ENCODE data around the gene CPVL. TPM values are rescaled to one million over a fixed set of nuclear protein-coding genes. Genes with fewer than 3 reads are reported as not detected.

CPVL gene
- total RNA-seq, 1 donor from 2014 or later, result 25.1 TPM

DNA sequence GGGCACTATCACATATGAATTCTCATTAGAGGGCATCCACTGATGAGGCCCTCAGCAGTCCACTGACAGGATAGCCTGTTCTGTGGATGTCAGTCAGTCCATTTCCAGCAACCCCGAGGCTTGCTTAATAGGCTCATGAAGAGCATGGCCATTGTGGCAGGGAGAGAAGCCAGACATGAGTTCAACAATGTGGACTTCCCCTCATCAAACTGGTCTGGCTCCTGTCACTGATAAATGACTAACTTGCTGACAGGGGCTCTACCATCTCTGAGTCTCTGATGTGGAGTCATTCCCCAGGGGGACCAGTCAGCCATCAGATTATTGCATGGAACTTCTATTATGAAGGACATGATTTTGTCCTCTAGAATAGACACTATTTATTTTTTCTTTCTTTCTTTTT is 168.5 kb downstream of the CPVL start:
- H3K27me3 ChIP-seq (ENCODE audit: control insufficient read depth in 3 of 3, insufficient read depth in 3 of 3, low read length in 3 of 3), result no peaks in the 10 kb centered on the region
- no peaks in the 10 kb centered on the region for H3K36me3 ChIP-seq (ENCODE audit: control insufficient read depth in 3 of 3, insufficient read depth in 3 of 3, low read length in 3 of 3)
- no peak overlapping the region for H3K9ac ChIP-seq (ENCODE audit: low read depth in 1 of 3, low read length in 3 of 3)
- H3K27ac ChIP-seq (ENCODE audit: low read depth, low read length), result no peak overlapping the region
- H3K4me3 ChIP-seq (ENCODE audit: low read length in 3 of 3), result no peak overlapping the region
- H3K9me3 ChIP-seq (ENCODE audit: control insufficient read depth in 3 of 3, low read length in 3 of 3), result peaks cover 0 to 7% (median 0%) of the 10 kb centered on the region in 3 donors
- peaks cover 0 to 5% (median 0%) of the 10 kb centered on the region in 3 donors for H3K4me1 ChIP-seq (ENCODE audit: control insufficient read depth in 3 of 3, insufficient read depth in 3 of 3, low read length in 3 of 3)

DNA sequence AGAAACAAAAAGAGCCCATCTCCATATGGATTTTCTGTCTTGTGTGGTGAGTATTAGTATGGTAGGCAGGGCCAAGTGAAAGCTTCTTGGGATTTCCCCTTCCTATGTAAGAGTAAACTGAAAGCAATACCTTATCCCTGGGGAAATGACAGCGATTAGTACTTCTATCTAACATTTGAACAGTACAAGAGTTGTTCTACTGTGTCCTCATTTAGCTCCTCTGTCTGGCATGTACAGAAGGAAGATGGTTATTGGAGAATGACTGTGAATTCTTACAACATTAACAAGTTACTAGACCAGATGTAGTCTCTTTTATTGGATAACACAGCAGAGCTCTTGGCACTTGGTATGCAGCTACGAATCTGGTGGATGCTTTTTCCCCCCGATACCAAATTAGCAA is 170.3 kb downstream of the CPVL start:
- Histone ChIP-seq H3K4me3 (ENCODE audit: low read length in 3 of 3) (no peak overlapping the region), H3K9me3 (ENCODE audit: control insufficient read depth in 3 of 3, low read length in 3 of 3) (peaks cover 0 to 8% (median 0%) of the 10 kb centered on the region in 3 donors), H3K9ac (ENCODE audit: low read depth in 1 of 3, low read length in 3 of 3) (no peak overlapping the region), H3K27me3 (ENCODE audit: control insufficient read depth in 3 of 3, insufficient read depth in 3 of 3, low read length in 3 of 3) (no peaks in the 10 kb centered on the region), H3K27ac (ENCODE audit: low read depth, low read length) (no peak overlapping the region), H3K36me3 (ENCODE audit: control insufficient read depth in 3 of 3, insufficient read depth in 3 of 3, low read length in 3 of 3) (no peaks in the 10 kb centered on the region), H3K4me1 (ENCODE audit: control insufficient read depth in 3 of 3, insufficient read depth in 3 of 3, low read length in 3 of 3) (peaks cover 0 to 5% (median 0%) of the 10 kb centered on the region in 3 donors)

DNA sequence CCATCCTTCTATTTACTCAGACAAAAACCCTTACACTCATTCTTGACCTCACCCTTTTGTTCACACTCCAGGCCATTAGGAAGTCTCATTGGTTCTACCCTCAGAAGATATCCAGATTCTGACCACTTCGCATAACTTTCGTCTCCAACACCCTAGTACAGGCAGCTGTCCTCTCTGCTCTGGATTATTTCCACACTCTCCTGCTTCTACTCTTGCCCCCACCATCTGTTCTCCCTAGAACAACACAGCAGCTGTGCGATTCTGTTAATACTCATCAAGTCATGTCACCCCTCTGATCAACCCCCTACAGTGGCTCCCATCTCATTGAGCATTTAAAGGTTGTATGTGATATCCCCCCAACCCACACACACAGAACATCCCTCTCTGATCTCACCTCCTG is 172.7 kb downstream of the CPVL start:
- H3K9me3 ChIP-seq (ENCODE audit: control insufficient read depth in 3 of 3, low read length in 3 of 3), result peaks cover 0 to 8% (median 2%) of the 10 kb centered on the region in 3 donors
- no peaks in the 10 kb centered on the region for H3K27me3 ChIP-seq (ENCODE audit: control insufficient read depth in 3 of 3, insufficient read depth in 3 of 3, low read length in 3 of 3)
- no peak overlapping the region for H3K27ac ChIP-seq (ENCODE audit: low read depth, low read length)
- no peak overlapping the region for H3K4me3 ChIP-seq (ENCODE audit: low read length in 3 of 3)
- no peaks in the 10 kb centered on the region for H3K36me3 ChIP-seq (ENCODE audit: control insufficient read depth in 3 of 3, insufficient read depth in 3 of 3, low read length in 3 of 3)
- no peaks in the 10 kb centered on the region for H3K4me1 ChIP-seq (ENCODE audit: control insufficient read depth in 3 of 3, insufficient read depth in 3 of 3, low read length in 3 of 3)
- H3K9ac ChIP-seq (ENCODE audit: low read depth in 1 of 3, low read length in 3 of 3), result no peak overlapping the region

DNA sequence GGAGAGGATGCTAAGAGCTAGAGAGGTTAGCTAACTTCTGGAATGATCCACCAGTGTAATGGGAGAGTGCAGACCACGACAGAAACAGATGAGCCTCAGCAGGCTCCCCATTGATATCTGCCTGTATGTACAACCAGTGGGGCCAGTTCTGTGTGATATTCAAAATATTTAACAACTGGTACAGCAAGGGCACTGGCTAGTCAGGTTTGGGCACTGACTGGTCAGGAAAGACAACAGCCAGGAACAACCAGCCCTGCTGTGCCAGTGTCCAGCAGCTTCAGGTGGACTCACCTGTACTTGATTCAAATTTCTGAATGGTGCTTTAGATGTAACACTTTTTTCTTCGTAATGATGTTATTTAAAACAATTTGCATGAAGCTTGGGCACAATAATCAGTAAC is 182.3 kb downstream of the CPVL start:
- no peaks in the 10 kb centered on the region for H3K27me3 ChIP-seq (ENCODE audit: control insufficient read depth in 3 of 3, insufficient read depth in 3 of 3, low read length in 3 of 3)
- no peak overlapping the region for H3K27ac ChIP-seq (ENCODE audit: low read depth, low read length)
- H3K4me1 ChIP-seq (ENCODE audit: control insufficient read depth in 3 of 3, insufficient read depth in 3 of 3, low read length in 3 of 3), result no peaks in the 10 kb centered on the region
- no peak overlapping the region for H3K9ac ChIP-seq (ENCODE audit: low read depth in 1 of 3, low read length in 3 of 3)
- no peaks in the 10 kb centered on the region for H3K9me3 ChIP-seq (ENCODE audit: control insufficient read depth in 3 of 3, low read length in 3 of 3)
- H3K4me3 ChIP-seq (ENCODE audit: low read length in 3 of 3), result no peak overlapping the region
- no peaks in the 10 kb centered on the region for H3K36me3 ChIP-seq (ENCODE audit: control insufficient read depth in 3 of 3, insufficient read depth in 3 of 3, low read length in 3 of 3)

DNA sequence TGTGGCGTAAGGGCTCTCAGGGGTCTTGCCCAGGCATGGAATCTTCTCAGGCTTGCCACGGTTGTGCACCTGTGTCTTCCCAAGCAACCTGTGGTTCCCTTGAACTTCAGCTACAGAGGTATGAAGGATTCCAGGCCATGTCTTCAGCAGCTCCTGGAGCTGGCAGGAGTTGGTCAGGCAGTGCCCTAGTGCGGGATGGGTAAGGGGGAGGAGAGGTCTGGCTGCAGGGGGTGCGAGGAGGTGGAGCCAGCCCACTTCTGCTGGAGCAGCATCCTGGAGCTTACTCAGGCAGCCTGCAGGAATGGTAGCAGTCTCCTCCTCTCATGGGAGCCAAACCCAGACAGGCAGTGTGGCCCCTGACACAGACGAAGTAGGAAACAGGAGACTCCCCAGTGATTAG is 184.4 kb downstream of the CPVL start:
- H3K36me3 ChIP-seq (ENCODE audit: control insufficient read depth in 3 of 3, insufficient read depth in 3 of 3, low read length in 3 of 3), result no peaks in the 10 kb centered on the region
- peaks cover 6 to 17% (median 11%) of the 10 kb centered on the region in 3 donors for H3K27me3 ChIP-seq (ENCODE audit: control insufficient read depth in 3 of 3, insufficient read depth in 3 of 3, low read length in 3 of 3)
- no peak overlapping the region for H3K27ac ChIP-seq (ENCODE audit: low read depth, low read length)
- H3K4me1 ChIP-seq (ENCODE audit: control insufficient read depth in 3 of 3, insufficient read depth in 3 of 3, low read length in 3 of 3), result peaks cover 8 to 11% (median 10%) of the 10 kb centered on the region in 3 donors
- no peaks in the 10 kb centered on the region for H3K9me3 ChIP-seq (ENCODE audit: control insufficient read depth in 3 of 3, low read length in 3 of 3)
- no peak overlapping the region for H3K9ac ChIP-seq (ENCODE audit: low read depth in 1 of 3, low read length in 3 of 3)
- H3K4me3 ChIP-seq (ENCODE audit: low read length in 3 of 3), result no peak overlapping the region

DNA sequence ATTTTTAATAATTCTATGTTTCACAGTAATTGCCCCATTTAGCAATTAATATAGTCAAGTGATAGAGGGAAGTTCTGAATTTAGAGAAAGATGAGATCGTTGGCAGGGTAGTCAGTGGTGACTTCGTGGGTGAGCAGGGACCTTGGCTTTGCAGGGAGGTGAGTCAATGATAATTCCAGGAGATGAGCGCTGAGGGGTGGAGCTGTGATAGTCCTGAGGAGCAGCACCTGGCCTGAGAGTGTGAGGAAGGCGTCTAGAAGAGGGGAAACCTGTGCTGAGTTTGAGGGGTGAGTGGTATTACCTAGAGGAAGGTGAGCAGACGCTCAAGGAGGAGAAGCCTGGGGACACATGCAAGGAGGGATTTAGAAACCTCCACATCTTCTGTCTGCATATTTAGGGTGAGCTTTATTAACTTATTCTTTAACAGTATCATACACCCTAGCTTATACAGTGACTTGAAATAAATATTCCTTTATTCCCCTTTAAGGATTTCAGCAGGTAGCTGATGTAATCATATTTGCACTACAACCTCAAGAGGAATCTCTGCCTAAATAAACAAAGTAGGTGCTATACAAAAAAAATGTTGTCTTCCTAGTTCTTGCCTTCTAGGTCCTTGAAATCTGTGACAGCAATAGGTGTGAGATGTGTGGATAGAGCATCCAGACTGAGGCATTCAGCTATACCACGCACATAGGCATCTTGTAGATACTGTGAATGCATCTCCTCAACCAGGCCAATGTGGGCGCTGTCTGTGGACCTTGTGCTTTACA is 186.1 kb downstream of the CPVL start:
- H3K4me1 ChIP-seq (ENCODE audit: control insufficient read depth in 3 of 3, insufficient read depth in 3 of 3, low read length in 3 of 3), result peaks cover 25 to 28% (median 25%) of the 10 kb centered on the region in 3 donors
- no peak overlapping the region for H3K27ac ChIP-seq (ENCODE audit: low read depth, low read length)
- no peaks in the 10 kb centered on the region for H3K36me3 ChIP-seq (ENCODE audit: control insufficient read depth in 3 of 3, insufficient read depth in 3 of 3, low read length in 3 of 3)
- no peak overlapping the region for H3K9ac ChIP-seq (ENCODE audit: low read depth in 1 of 3, low read length in 3 of 3)
- H3K9me3 ChIP-seq (ENCODE audit: control insufficient read depth in 3 of 3, low read length in 3 of 3), result no peaks in the 10 kb centered on the region
- peaks cover 19 to 34% (median 28%) of the 10 kb centered on the region in 3 donors for H3K27me3 ChIP-seq (ENCODE audit: control insufficient read depth in 3 of 3, insufficient read depth in 3 of 3, low read length in 3 of 3)
- no peak overlapping the region for H3K4me3 ChIP-seq (ENCODE audit: low read length in 3 of 3)

DNA sequence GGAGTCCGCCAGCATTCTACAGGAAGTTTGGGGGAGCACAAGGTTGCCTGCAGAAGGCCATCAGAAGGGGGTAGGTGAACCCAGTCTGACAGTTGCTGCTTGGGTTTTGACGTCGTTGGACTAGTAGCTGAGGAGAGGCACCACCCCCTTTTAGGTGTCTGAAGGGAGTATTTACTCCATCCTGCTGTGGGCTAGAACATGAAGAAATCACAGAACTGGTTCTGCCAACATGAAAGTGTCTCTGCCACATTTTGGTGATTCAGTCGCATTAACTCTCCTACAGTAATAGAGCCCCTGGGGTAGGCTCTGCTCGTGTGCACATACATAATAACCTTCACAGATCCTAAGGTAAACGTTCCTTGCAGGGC is 187.4 kb downstream of the CPVL start:
- Histone ChIP-seq H3K4me3 (ENCODE audit: low read length in 3 of 3) (peak overlapping the region in 2 of 3 donors; percentile 75 to 83), H3K9me3 (ENCODE audit: control insufficient read depth in 3 of 3, low read length in 3 of 3) (no peaks in the 10 kb centered on the region), H3K36me3 (ENCODE audit: control insufficient read depth in 3 of 3, insufficient read depth in 3 of 3, low read length in 3 of 3) (no peaks in the 10 kb centered on the region), H3K27ac (ENCODE audit: low read depth, low read length) (peak overlapping the region; percentile 44), H3K4me1 (ENCODE audit: control insufficient read depth in 3 of 3, insufficient read depth in 3 of 3, low read length in 3 of 3) (peaks cover 28 to 30% (median 29%) of the 10 kb centered on the region in 3 donors), H3K9ac (ENCODE audit: low read depth in 1 of 3, low read length in 3 of 3) (peak overlapping the region in 1 of 3 donors; percentile 11), H3K27me3 (ENCODE audit: control insufficient read depth in 3 of 3, insufficient read depth in 3 of 3, low read length in 3 of 3) (peaks cover 19 to 41% (median 31%) of the 10 kb centered on the region in 3 donors)

DNA sequence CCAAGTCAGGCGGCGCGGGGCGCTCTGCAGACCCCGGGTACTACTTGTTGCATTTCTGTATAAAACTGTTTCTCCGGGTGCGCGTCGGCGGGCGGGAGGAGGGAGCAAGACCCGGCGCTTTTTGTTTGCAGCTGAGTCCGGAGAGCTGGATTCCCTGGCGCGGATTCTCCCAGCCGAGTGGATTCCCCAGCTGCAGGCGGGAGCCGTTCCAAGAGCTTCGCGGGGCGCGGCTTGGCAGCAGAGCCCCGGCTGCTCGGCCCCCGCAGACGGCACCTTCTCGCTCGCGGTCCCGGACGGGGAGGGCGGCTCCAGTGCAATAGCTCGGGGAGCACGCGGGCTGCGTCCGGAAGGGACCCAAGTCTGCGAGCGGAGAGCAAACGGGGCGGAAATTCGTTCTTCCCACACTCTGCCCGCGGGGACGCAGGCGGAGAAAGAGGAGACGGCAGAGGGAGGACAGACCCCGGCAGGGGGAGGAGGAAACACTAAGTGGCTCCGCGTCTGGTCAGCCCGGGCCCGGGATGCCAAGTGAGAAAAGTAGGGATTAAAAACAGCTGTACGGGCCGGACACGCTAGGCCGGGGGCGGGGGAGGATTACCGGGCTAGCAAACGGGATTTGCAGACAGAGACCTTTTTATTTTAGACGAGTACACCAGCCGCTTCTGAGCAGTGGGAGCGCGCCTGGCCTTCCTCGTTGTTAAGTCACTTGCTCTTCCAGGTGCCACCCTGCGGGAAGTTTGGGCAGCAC is 187.9 kb downstream of the CPVL start, which contains the start of gene TRIL:
TRIL (minus strand) TSS at position 96 of the 745 bp plus-strand sequence. CDS start 284 bp downstream, outside the sequence.
- Histone ChIP-seq H3K9ac (ENCODE audit: low read depth in 1 of 3, low read length in 3 of 3) (peak within 1 kb of the TSS; percentile 33 to 76 (median 59)), H3K4me1 (ENCODE audit: control insufficient read depth in 3 of 3, insufficient read depth in 3 of 3, low read length in 3 of 3) (peaks cover 28 to 32% (median 30%) of the 10 kb centered on the region in 3 donors), H3K27me3 (ENCODE audit: control insufficient read depth in 3 of 3, insufficient read depth in 3 of 3, low read length in 3 of 3) (peaks cover 19 to 43% (median 31%) of the 10 kb centered on the region in 3 donors), H3K9me3 (ENCODE audit: control insufficient read depth in 3 of 3, low read length in 3 of 3) (no peaks in the 10 kb centered on the region), H3K27ac (ENCODE audit: low read depth, low read length) (peak within 1 kb of the TSS; percentile 44), H3K4me3 (ENCODE audit: low read length in 3 of 3) (peak within 1 kb of the TSS; percentile 75 to 83 (median 77)), H3K36me3 (ENCODE audit: control insufficient read depth in 3 of 3, insufficient read depth in 3 of 3, low read length in 3 of 3) (no peaks in the 10 kb centered on the region)

DNA sequence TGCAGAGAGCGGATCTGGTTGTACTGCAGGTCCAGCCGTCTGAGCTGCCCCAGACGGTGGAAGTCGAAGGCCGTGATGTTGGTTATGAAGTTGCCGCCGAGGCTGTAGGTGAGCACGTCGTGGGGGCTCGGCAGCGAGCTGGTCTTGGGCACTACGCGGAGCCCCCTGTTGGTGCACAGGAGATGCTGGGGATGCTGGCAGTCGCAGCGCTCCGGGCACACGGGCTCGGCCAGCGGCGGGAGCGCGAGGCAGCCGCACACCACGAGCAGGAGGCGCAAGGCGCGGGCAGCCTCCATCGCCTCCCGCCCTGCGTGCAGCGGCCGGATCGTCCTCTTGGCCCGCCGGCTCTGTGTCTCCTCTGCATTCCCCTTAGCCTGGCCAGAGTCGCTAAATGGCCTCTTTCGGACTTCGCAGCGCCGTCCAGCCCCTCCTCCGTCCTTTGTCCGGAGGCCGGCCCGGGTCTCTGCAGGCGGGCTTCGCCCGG is 188.5 kb downstream of the CPVL start:
- Histone ChIP-seq H3K27me3 (ENCODE audit: control insufficient read depth in 3 of 3, insufficient read depth in 3 of 3, low read length in 3 of 3) (peaks cover 19 to 45% (median 31%) of the 10 kb centered on the region in 3 donors), H3K27ac (ENCODE audit: low read depth, low read length) (no peak overlapping the region), H3K36me3 (ENCODE audit: control insufficient read depth in 3 of 3, insufficient read depth in 3 of 3, low read length in 3 of 3) (no peaks in the 10 kb centered on the region), H3K4me1 (ENCODE audit: control insufficient read depth in 3 of 3, insufficient read depth in 3 of 3, low read length in 3 of 3) (peaks cover 28 to 32% (median 30%) of the 10 kb centered on the region in 3 donors), H3K9me3 (ENCODE audit: control insufficient read depth in 3 of 3, low read length in 3 of 3) (no peaks in the 10 kb centered on the region), H3K4me3 (ENCODE audit: low read length in 3 of 3) (peak overlapping the region; percentile 75 to 83 (median 77)), H3K9ac (ENCODE audit: low read depth in 1 of 3, low read length in 3 of 3) (peak overlapping the region in 2 of 3 donors; percentile 33 to 76)
